HepG2 (cell line): ENCODE measurements around the gene CPLANE1. TPM values are rescaled to one million over a fixed set of nuclear protein-coding genes. Genes with fewer than 3 reads are reported as not detected.

Experiments
- ATAC-seq: fragments of 200-7000 bp; cut with Tn5 transposase; 3 replicates; pipeline ENCODE4 v1.9.1; 2020; ENCODE audit warnings: mild to moderate bottlenecking, moderate library complexity
- BruUV-seq: library from RNA; stranded (reverse); fragments of 400-500 nt; replicated peaks from 2 replicates; lab custom pipeline; 2021; lab: Mats Ljungman, UMichigan
- CTCF ChIA-PET: fragments of 300-600 bp; formaldehyde crosslinking; extraction: SDS; loops from one replicate; lab custom pipeline; 2021; ENCODE audit warnings: low total read pairs, inconsistent platforms, low intra/inter-chr PET ratio; lab: Yijun Ruan, JAX
- POLR2A ChIA-PET: fragments of 350-600 bp; sonication (Branson Sonifier 250); formaldehyde crosslinking; loops from one replicate; lab custom pipeline; 2020; ENCODE audit warnings: antibody characterized with exemption, inconsistent platforms; lab: Yijun Ruan, JAX
- DNase-seq: peaks from one replicate; pipeline ENCODE4 v3.0.0-alpha.2; 2015; ENCODE audit warnings: low spot score
- FAIRE-seq: peaks from 3 replicates; lab custom pipeline; 2011; peaks lifted over from hg19 to GRCh38; lab: Jason Lieb, UNC
- H2AFZ ChIP-seq: one replicate; pipeline ENCODE4 v1.6.1; 2011; ENCODE audit warnings: low read length, inconsistent platforms
- H3K27ac ChIP-seq: fragments of 300-600 bp; 3 replicates; pipeline ENCODE4 v1.8.0; 2011; ENCODE audit warnings: mixed run types, mild to moderate bottlenecking, mixed read lengths, low read length, inconsistent platforms; ENCODE audit not compliant: insufficient read depth; ENCODE audit errors: extremely low read length
- H3K27me3 ChIP-seq, 2 experiments: fragments of 200-600 bp in 1 of 2; 2 replicates in 1 of 2; 3 replicates in 1 of 2; pipeline versions ENCODE4 v1.6.0 to v1.8.0; 2011; ENCODE audit warnings: low read length in 2 of 2, mild to moderate bottlenecking in 2 of 2, moderate library complexity in 2 of 2, inconsistent platforms in 1 of 2; ENCODE audit not compliant: insufficient read depth in 2 of 2, control insufficient read depth in 1 of 2
- H3K36me3 ChIP-seq, 2 experiments: fragments of 200-600 bp in 1 of 2; replicated peaks in 1 of 2; 2 replicates in 1 of 2; 3 replicates in 1 of 2; pipeline versions ENCODE4 v1.5.1 to v1.8.0; 2011; ENCODE audit warnings: low read length in 2 of 2, inconsistent platforms in 1 of 2; ENCODE audit not compliant: insufficient read depth in 2 of 2, control insufficient read depth in 1 of 2
- H3K4me1 ChIP-seq: 2 replicates; pipeline ENCODE4 v1.5.1; 2012; ENCODE audit warnings: low read length, inconsistent platforms; ENCODE audit not compliant: insufficient read depth
- H3K4me2 ChIP-seq: 2 replicates; pipeline ENCODE4 v1.6.0; 2011; ENCODE audit warnings: low read depth, low read length, inconsistent platforms
- H3K4me3 ChIP-seq, 3 experiments: fragments of 200-600 bp in 1 of 3; sonication (generic), shearing (Covaris generic) in 1 of 3; replicated peaks in 1 of 3; 2 replicates each; pipeline ENCODE4 v1.5.1; 2011 to 2016; ENCODE audit warnings: low read length in 3 of 3, inconsistent platforms in 2 of 3, low read depth in 2 of 3, mild to moderate bottlenecking in 2 of 3, control low read depth in 1 of 3, mixed read lengths in 1 of 3; ENCODE audit not compliant: insufficient read depth in 1 of 3
- H3K79me2 ChIP-seq: one replicate; pipeline ENCODE4 v1.6.1; 2011; ENCODE audit warnings: low read length, inconsistent platforms; ENCODE audit not compliant: insufficient read depth
- H3K9ac ChIP-seq: 2 replicates; pipeline ENCODE4 v1.6.0; 2011; ENCODE audit warnings: mild to moderate bottlenecking, low read depth, low read length, inconsistent platforms; ENCODE audit not compliant: insufficient read depth
- H3K9me3 ChIP-seq: 2 replicates; pipeline ENCODE4 v1.5.1; 2012; ENCODE audit warnings: mild to moderate bottlenecking, low read length
- H4K20me1 ChIP-seq: 2 replicates; pipeline ENCODE4 v1.6.0; 2011; ENCODE audit warnings: inconsistent platforms, mild to moderate bottlenecking, low read length, moderate library complexity; ENCODE audit not compliant: insufficient read depth
- ARID3A ChIP-seq: IDR thresholded peaks from 2 replicates; pipeline ENCODE4 v1.6.1; 2012; ENCODE audit warnings: low read depth, low read length, improper control_type of control experiment
- CREB3 ChIP-seq: sonication (generic); formaldehyde crosslinking; IDR thresholded peaks from 2 replicates; pipeline ENCODE4 v1.5.0; 2020; ENCODE audit warnings: missing genetic modification reagents
- GFI1 ChIP-seq: sonication (generic); formaldehyde crosslinking; IDR thresholded peaks from 2 replicates; pipeline ENCODE4 v1.5.0; 2020; ENCODE audit warnings: missing genetic modification reagents, mild to moderate bottlenecking, borderline replicate concordance
- MIXL1 ChIP-seq: IDR thresholded peaks from 2 replicates; pipeline ENCODE4 v1.6.1; 2016
- PAXIP1 ChIP-seq: sonication (generic); formaldehyde crosslinking; conservative IDR thresholded peaks from 2 replicates; pipeline ENCODE4 v1.4.0; 2020; ENCODE audit warnings: mild to moderate bottlenecking, missing genetic modification reagents, moderate library complexity
- TBP ChIP-seq: sonication (generic); formaldehyde crosslinking; IDR thresholded peaks from 2 replicates; pipeline ENCODE4 v1.5.0; 2020; ENCODE audit warnings: missing genetic modification reagents
- THYN1 ChIP-seq: sonication (generic); formaldehyde crosslinking; IDR thresholded peaks from 2 replicates; pipeline ENCODE4 v1.8.1; 2023; ENCODE audit warnings: low read depth, mild to moderate bottlenecking, moderate library complexity, missing genetic modification reagents, borderline replicate concordance
- ZNF337 ChIP-seq: sonication (generic); formaldehyde crosslinking; IDR thresholded peaks from 2 replicates; pipeline ENCODE4 v1.5.1; 2020; ENCODE audit warnings: missing genetic modification reagents, low read depth, mild to moderate bottlenecking, borderline replicate concordance
- WGBS: methylation state at CpG from one replicate; pipeline ENCODE4 v1.1.6; 2017; ENCODE audit warnings: low lambda C conversion rate; 5-methylcytosine and 5-hydroxymethylcytosine counted together
- in situ Hi-C: cut with HindIII; loops from 2 replicates; pipeline ENCODE4 v1.10.0; 2017; ENCODE audit warnings: low pct_unique_long_range_greater_than_20kb; ENCODE audit not compliant: extremely low pct_ligation_motif_present
- intact Hi-C: fragments of 100-400 bp; cut with micrococcal nuclease; formaldehyde crosslinking; loops from one replicate; pipeline ENCODE4 v1.10.0; 2022; ENCODE audit not compliant: unreplicated experiment
- polyA plus RNA-seq, 8 experiments: library from polyadenylated mRNA; depleted of rRNA in 3 of 8; stranded (reverse) in 7 of 8; unstranded in 1 of 8; fragments of >200 nt; fragmentation: Illumina TruSeq in 4 of 8; extraction: Trizol in 4 of 8; gene quantifications; 2 replicates each; pipeline versions ENCODE4 v1.2.1 to v1.2.3, GENCODE V29; 2011 to 2016; ENCODE audit warnings: low read depth in 4 of 8, missing spikeins in 1 of 8, mixed read lengths in 1 of 8; ENCODE audit not compliant: insufficient read depth in 1 of 8
- total RNA-seq, 5 experiments: library from RNA; depleted of rRNA; stranded (reverse); fragments of >200 nt; fragmentation: Illumina TruSeq; extraction: Trizol; gene quantifications; 2 replicates each; pipeline ENCODE4 v1.2.3, GENCODE V29; 2016; ENCODE audit warnings: low read depth in 1 of 5

Gene CPLANE1
- total and polyA plus RNA-seq, 2 of the 13 experiments (the other 11 are each of a cell fraction or from before 2014, with no cell fraction given) = 6.3 to 9.9 TPM

DNA sequence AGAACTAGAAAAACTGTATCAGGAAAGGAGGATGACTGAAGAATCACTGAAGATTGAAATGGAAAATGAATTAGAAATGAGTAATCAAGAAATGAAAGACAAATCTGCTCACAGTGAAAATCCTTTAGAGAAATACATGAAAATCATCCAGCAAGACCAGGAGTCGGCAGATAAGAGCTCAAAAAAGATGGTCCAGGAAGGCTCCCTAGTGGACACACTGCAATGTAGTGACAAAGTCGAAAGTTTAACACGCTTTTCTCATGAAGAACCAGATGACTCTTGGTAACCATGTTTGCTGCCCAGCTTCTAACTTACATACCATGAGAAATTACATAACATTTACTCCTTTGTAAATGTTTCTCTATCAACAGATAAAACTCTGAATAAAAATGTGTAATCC lies 37.1 kb downstream of the CPLANE1 start:
- Histone ChIP-seq H2AFZ (no peak overlapping the region), H3K36me3 (peaks cover 3 to 17% of the 10 kb centered on the region in 2 experiments; a peak in 2 of 5 replicates), H3K9me3 (no peaks in the 10 kb centered on the region), H4K20me1 (no peaks in the 10 kb centered on the region), H3K4me2 (no peak overlapping the region), H3K27ac (no peak overlapping the region), H3K9ac (no peak overlapping the region), H3K4me1 (no peaks in the 10 kb centered on the region), H3K79me2 (no peaks in the 10 kb centered on the region), H3K27me3 (no peaks in the 10 kb centered on the region), H3K4me3 (no peak overlapping the region)
- 96% methylated on average over 3 of the region's 3 CpGs for WGBS
- no peak for FAIRE-seq
- no peak for DNase-seq
- intact Hi-C loops (no loop called here), in situ Hi-C loops (no loop called here)
- no peak for ATAC-seq
- ChIA-PET POLR2A (no interaction called here), CTCF (no interaction called here)
- TF ChIP-seq ZNF337 (CRISPR knock-in tag) (no peak), MIXL1 (CRISPR knock-in tag) (no peak), THYN1 (CRISPR knock-in tag) (no peak), PAXIP1 (no peak), GFI1 (CRISPR knock-in tag) (no peak), TBP (CRISPR knock-in tag) (no peak), ARID3A (no peak), CREB3 (CRISPR knock-in tag) (no peak)
- BruUV-seq = no TSS peak
